Neuron (in vitro differentiated cells): ENCODE data around the gene PRDM11.

Source experiments
- H2AFZ ChIP-seq: one replicate; pipeline ENCODE4 v1.6.1; 2013; ENCODE audit warnings: low read depth, mild to moderate bottlenecking, inconsistent platforms, low read length, moderate library complexity
- H3K27me3 ChIP-seq: one replicate; pipeline ENCODE4 v1.6.1; 2013; ENCODE audit warnings: low read length; ENCODE audit not compliant: insufficient read depth
- H3K36me3 ChIP-seq: one replicate; pipeline ENCODE4 v1.6.1; 2013; ENCODE audit warnings: low read length; ENCODE audit not compliant: insufficient read depth
- H3K4me1 ChIP-seq: one replicate; pipeline ENCODE4 v1.6.1; 2013; ENCODE audit warnings: low read length; ENCODE audit not compliant: insufficient read depth
- H3K4me3 ChIP-seq: 2 replicates; pipeline ENCODE4 v1.5.1; 2013; ENCODE audit warnings: mild to moderate bottlenecking, low read length, moderate library complexity
- H3K9me3 ChIP-seq: one replicate; pipeline ENCODE4 v1.6.1; 2013; ENCODE audit warnings: low read length

The PRDM11 gene

DNA sequence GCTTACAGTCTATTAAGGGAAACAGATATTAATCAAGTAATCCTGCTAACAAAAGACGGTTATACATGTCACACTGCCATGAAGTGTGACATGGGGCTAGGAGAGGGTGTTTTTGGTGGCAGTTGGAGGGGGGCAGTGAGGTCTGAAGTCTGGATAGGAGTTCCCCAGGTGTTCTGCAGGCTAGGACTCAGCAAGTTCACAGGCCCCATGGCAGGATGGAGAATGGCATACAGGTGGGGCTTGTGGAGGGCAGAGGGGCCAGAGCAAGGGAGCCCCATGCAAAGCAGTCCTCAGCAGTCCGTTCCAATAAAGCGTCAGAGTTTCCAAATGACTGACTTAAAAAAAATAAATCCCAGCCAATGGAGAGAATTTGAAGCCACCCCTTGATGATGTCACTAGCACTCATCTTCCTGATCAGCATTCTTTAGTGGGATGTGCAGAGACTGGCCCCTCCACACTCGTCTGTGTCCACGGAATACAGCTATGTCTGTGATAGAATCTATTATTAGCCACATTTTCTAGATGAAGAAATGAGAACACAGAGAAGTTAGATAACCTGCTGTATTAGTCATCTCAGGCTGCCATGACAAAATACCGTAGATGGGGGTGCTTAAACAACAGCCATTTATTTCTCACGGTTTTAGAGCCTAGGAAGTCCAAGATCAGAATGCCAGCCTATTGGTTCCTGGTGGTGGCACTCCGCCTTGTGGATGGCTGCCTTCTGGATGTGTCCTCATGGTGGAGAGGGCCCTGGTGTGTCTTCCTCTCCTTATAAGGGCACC lies 32.6 kb downstream of the PRDM11 start:
- no peaks in the 10 kb centered on the region for H3K9me3 ChIP-seq
- H3K4me3 ChIP-seq: no peak overlapping the region
- H3K27me3 ChIP-seq: no peaks in the 10 kb centered on the region
- peaks cover 23% of the 10 kb centered on the region for H3K36me3 ChIP-seq
- H2AFZ ChIP-seq: no peak overlapping the region
- H3K4me1 ChIP-seq: no peaks in the 10 kb centered on the region

DNA sequence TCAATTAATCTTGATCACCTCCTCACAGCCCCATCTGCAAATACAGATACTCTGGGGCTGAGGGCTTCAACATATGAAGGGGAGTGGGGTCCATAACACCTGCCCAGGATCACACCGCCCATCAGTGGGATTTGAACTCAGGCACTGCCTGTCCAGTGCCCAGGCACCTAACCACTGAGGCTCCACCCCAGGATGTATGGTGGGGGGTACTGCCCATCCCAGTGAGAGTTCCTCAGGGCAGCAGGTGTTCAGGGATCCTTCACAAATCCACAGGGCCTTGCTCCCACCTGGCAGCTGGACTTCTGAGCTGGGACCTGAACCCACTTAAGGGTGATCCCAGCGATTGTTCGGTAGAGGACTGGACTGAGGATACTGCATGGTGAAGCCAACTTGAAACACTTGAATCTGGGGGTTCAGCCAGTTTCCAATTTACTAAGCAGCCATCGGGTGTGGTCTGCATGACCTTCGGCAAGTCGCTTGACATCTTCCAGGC lies 33.3 kb downstream of the PRDM11 start:
- Histone ChIP-seq H3K36me3 (peaks cover 29% of the 10 kb centered on the region), H2AFZ (no peak overlapping the region), H3K4me1 (no peaks in the 10 kb centered on the region), H3K4me3 (no peak overlapping the region), H3K27me3 (no peaks in the 10 kb centered on the region), H3K9me3 (no peaks in the 10 kb centered on the region)

DNA sequence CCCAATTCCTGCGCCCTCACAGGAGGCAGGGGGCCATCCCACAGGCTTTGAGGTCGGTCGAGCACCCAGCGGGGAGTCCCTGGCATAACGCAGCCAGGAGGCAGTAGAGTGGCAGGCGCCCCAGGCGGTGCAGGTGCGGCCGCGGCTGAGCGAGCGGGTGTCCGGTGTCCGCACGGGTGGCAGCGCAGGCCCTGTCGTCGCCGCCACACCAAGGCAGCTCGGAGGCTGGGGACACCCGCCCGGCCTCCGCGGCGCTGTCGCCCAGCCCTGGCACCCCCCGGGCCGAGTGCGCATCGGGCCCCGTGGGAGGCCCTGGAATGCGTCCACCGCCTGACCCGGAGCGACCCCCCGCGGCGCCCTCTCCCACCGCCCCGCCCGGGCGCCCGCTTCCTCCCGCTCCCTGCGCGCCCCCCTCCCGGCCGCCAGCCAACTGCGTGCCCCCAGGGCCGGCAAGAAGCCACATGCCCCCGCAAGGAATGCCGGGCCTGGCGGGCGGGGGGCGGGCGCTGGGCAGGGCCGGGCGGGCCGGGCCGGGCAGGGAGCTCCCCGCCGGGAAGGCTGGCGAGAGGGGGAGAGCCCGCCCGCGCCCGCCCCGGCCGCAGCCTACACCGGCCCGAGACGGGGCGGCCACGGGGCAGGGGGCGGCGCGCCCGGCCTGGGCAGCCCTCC lies 33.9 kb downstream of the PRDM11 start:
- no peaks in the 10 kb centered on the region for H3K9me3 ChIP-seq
- H3K27me3 ChIP-seq: no peaks in the 10 kb centered on the region
- no peak overlapping the region for H3K4me3 ChIP-seq
- H3K4me1 ChIP-seq: no peaks in the 10 kb centered on the region
- H3K36me3 ChIP-seq: peaks cover 30% of the 10 kb centered on the region
- H2AFZ ChIP-seq: no peak overlapping the region

DNA sequence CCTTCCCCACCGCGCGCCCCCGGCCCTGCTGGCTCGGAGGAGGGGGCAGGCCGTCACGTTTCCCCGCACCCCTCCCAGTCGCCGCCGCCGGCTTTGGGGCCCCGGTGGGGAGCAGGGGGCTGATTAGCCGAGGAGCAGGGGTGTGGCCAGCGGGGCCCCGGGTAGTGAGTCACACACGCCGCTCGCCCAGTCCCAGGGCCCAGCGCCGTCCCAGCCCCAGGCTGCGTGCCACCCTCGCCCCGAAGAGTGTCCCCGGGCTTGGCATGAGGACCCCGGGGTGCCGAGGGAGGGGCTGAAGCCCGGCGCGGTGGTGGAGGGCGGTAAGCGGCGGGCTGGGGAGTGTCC lies 34.4 kb downstream of the PRDM11 start:
- Histone ChIP-seq H3K36me3 (peaks cover 33% of the 10 kb centered on the region), H3K27me3 (no peaks in the 10 kb centered on the region), H3K4me3 (no peak overlapping the region), H3K4me1 (no peaks in the 10 kb centered on the region), H3K9me3 (no peaks in the 10 kb centered on the region), H2AFZ (no peak overlapping the region)

DNA sequence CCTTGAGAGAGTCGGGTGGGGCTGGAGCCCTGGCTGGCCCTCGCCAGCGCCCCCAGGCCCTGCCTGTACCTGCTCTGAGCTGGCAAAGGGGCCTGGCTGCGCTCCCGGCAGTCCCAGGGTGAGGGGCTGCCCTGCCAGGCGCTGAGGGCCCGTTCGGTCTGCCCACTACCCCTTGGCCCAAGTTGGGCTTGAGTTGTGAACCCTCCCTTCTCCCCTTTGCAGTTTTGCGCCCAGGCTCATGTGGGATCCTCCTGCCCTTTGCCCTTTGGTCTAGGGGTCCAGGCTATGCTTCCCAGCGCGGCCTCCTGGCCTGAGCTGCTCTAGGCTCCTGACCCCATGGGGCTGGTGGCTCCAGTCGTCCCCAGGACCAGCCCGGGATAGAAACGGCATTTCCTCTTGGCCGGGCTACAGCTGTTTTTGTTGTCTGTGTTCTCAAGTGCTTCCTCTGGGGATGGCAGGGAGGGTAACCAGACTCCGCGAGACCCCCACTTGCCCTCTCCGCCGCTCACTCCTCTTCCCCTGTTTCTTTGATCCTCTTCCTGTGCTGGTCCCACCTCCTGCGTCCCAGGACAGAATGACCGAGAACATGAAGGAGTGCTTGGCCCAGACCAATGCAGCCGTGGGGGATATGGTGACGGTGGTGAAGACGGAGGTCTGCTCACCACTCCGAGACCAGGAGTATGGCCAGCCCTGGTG lies 34.9 kb downstream of the PRDM11 start:
- no peaks in the 10 kb centered on the region for H3K9me3 ChIP-seq
- no peak overlapping the region for H3K4me3 ChIP-seq
- no peaks in the 10 kb centered on the region for H3K27me3 ChIP-seq
- H2AFZ ChIP-seq: no peak overlapping the region
- no peaks in the 10 kb centered on the region for H3K4me1 ChIP-seq
- H3K36me3 ChIP-seq: peaks cover 35% of the 10 kb centered on the region

DNA sequence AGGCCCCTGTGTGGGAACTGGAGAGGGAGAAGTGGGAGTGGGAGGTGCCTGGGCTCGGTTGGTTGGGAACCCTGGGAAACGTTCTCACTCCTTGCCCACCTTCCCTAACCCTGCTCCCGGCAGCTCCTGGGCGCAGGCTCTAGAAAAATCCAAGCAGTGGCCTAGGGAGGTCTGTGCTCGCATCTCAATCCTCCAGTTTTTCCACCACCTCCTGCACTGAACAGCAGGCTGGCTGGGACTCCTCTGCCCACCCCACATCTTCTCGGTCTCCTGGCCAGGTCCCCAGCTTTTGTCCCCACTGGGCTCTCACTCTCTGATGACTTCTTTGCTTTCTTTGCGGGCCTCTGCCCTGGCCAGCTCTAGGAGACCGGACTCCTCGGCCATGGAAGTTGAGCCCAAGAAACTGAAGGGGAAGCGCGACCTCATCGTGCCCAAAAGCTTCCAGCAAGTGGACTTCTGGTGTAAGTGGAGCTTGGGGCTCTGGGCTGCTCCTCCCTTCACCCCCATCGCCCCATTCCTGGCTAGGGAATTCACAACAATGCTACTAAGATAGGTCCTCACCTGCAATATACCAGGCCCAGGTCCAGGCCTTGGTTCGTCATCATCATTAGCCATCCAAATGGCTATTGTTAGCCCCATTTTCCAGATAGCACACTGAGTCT lies 35.6 kb downstream of the PRDM11 start:
- no peak overlapping the region for H2AFZ ChIP-seq
- no peaks in the 10 kb centered on the region for H3K27me3 ChIP-seq
- no peaks in the 10 kb centered on the region for H3K9me3 ChIP-seq
- peaks cover 37% of the 10 kb centered on the region for H3K36me3 ChIP-seq
- H3K4me3 ChIP-seq: no peak overlapping the region
- no peaks in the 10 kb centered on the region for H3K4me1 ChIP-seq

DNA sequence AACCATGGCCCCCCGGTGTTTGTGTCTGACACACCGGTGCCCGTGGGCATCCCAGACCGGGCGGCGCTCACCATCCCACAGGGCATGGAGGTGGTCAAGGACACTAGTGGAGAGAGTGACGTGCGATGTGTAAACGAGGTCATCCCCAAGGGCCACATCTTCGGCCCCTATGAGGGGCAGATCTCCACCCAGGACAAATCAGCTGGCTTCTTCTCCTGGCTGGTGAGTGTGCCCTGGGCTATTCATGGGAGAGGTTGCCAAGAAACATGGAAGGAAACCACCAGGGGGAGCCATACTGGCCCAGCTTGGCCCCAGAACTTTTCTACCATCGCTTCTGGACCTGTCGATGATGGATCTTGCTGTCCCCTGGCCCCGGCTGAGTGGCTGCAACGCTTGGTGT lies 36.5 kb downstream of the PRDM11 start:
- Histone ChIP-seq H3K4me1 (no peaks in the 10 kb centered on the region), H2AFZ (no peak overlapping the region), H3K36me3 (peaks cover 41% of the 10 kb centered on the region), H3K9me3 (no peaks in the 10 kb centered on the region), H3K4me3 (no peak overlapping the region), H3K27me3 (no peaks in the 10 kb centered on the region)

DNA sequence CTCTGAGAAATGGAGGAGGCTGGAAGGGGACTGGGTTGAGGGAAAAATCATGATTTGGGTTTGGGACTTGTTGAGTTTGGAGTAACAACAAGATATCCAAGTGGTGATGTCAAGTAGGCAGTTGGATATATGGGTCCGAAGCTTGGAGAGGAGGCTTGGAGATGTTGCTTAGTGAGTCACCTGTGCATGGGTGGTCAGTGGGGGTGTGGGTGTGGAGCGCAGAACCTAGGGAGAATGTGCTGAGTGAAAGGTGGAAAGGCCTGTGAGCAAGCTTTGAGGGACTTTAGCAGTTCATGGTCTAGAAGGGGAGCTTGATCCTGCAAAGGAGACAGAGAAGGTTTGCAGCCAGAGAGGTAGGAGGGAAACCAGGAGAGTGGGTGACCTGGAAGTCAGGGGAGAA lies 38.2 kb downstream of the PRDM11 start:
- Histone ChIP-seq H3K4me3 (no peak overlapping the region), H3K9me3 (no peaks in the 10 kb centered on the region), H2AFZ (no peak overlapping the region), H3K27me3 (no peaks in the 10 kb centered on the region), H3K4me1 (no peaks in the 10 kb centered on the region), H3K36me3 (peaks cover 49% of the 10 kb centered on the region)

DNA sequence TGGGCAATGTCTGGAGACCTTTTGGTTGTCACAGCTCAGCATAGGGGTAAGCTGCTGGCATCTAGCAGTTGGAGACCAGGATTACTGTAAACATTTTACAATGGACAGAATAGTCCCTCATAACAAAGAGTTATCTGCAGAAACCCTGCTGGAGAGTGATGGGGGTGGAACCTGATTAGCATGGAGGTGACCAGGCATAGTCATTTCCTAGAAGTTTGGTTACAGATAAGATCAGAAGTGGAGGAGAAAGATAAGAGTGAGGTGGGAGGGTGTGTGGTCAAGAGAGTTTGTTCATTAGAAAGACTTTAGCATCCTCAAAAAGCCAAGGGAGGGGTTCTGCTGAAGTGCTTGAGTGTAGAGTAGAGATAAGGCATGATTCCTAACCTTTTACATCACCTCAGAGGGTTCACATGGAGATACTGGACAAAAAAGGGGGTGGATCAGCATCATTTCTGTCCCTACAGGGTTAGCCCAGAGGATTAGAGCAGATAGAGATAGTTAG lies 38.8 kb downstream of the PRDM11 start:
- peaks cover 49% of the 10 kb centered on the region for H3K36me3 ChIP-seq
- no peak overlapping the region for H3K4me3 ChIP-seq
- no peaks in the 10 kb centered on the region for H3K4me1 ChIP-seq
- no peaks in the 10 kb centered on the region for H3K27me3 ChIP-seq
- H2AFZ ChIP-seq: no peak overlapping the region
- no peaks in the 10 kb centered on the region for H3K9me3 ChIP-seq

DNA sequence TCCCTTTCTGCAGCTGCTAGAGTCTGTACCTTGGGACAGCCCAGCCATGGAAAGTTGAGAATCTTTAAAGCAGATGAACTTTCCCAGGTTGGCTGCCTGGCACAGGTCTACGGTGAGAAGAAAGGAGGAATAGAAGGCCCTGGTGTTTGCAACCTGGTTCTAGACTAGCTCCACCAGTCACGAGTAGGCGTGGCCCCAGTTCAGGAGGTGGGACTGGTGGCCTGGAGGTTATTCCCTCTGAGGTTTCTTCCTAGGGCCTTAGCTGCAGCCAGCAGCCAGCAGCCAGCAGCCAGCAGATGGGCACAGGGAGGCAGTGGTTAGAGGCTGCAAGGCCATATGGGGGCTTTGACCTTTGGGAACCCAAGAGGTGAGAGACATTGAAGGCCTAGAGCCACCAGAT lies 40.9 kb downstream of the PRDM11 start:
- Histone ChIP-seq H3K4me3 (no peak overlapping the region), H3K36me3 (peaks cover 43% of the 10 kb centered on the region), H3K4me1 (no peaks in the 10 kb centered on the region), H2AFZ (no peak overlapping the region), H3K27me3 (no peaks in the 10 kb centered on the region), H3K9me3 (peaks cover 6% of the 10 kb centered on the region)

DNA sequence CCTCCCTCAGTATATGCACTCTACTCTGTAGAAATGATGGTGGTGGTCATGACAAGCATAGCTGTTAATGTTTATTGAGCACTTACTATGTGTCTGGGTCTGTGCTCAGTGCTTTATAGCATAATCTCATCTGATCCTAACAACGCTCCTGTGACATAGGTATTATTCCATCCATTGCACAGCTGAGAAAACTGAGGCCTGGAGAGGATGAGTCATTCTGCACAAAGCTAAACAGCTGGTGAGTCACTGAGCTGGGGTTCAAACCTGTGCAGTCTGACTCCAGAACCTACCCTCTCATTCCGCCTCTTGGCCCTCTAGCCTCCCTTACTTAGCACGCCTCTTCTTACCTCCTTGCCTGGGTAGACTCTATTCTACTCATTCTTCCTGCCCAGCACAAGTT lies 41.7 kb downstream of the PRDM11 start:
- H3K9me3 ChIP-seq: peaks cover 8% of the 10 kb centered on the region
- no peaks in the 10 kb centered on the region for H3K4me1 ChIP-seq
- H3K4me3 ChIP-seq: no peak overlapping the region
- no peak overlapping the region for H2AFZ ChIP-seq
- H3K36me3 ChIP-seq: peaks cover 36% of the 10 kb centered on the region
- H3K27me3 ChIP-seq: no peaks in the 10 kb centered on the region

DNA sequence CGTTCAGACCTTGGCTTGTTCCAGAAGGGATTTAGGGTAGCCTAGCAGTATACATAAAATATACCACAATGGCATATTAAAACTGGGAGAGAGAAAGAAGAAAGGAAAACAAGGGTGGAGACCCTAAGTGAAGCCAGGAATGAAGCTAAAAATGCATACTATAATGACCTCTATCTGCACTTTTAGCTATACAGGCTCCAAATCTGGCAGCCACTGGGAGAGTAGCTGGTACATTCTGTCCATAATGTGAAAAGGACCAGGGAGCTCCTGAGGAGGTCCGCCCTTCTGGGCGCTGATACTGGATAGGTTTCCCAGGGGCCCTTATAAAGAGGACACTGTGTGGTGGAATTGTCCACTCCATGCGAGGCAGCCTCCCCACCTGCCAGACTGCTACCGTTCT lies 42.8 kb downstream of the PRDM11 start:
- Histone ChIP-seq H3K4me3 (no peak overlapping the region), H3K36me3 (peaks cover 25% of the 10 kb centered on the region), H2AFZ (no peak overlapping the region), H3K27me3 (no peaks in the 10 kb centered on the region), H3K4me1 (no peaks in the 10 kb centered on the region), H3K9me3 (peaks cover 8% of the 10 kb centered on the region)

DNA sequence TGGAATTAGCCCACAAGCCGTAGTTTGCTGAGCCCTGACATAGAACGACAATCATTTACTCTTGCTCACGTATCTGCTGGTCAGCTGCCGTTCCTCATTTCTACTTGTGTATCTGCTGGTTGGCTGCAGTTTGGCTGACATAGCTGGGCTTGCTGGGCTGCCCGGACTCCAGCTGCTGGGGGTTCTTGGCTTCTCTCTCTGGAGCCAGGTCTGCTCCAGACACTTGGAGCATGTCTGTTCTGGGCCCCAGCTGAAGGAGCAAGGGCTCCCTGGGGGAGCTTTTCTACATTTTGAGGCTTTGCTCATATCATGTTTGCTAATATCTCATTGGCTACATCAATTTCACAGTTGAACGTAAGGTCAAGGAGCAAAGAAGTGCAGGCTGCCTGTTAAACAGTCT lies 47.3 kb downstream of the PRDM11 start:
- Histone ChIP-seq H2AFZ (no peak overlapping the region), H3K4me3 (no peak overlapping the region), H3K4me1 (no peaks in the 10 kb centered on the region), H3K36me3 (no peaks in the 10 kb centered on the region), H3K9me3 (peaks cover 8% of the 10 kb centered on the region), H3K27me3 (no peaks in the 10 kb centered on the region)
